ENCODE data around the gene MAVS.

Gene MAVS

GRCh38 chr20:3846740-3847428 is at the start of gene MAVS:
MAVS (plus strand) TSS chr20:3846834; CDS start chr20:3854625, 7,791 bp downstream.
- DNase-seq, result peak; percentile 93

- no peak for DNase-seq
Observed at GRCh38 chr20:3797226-3797545, 49.4 kb upstream of the MAVS start.

DNA sequence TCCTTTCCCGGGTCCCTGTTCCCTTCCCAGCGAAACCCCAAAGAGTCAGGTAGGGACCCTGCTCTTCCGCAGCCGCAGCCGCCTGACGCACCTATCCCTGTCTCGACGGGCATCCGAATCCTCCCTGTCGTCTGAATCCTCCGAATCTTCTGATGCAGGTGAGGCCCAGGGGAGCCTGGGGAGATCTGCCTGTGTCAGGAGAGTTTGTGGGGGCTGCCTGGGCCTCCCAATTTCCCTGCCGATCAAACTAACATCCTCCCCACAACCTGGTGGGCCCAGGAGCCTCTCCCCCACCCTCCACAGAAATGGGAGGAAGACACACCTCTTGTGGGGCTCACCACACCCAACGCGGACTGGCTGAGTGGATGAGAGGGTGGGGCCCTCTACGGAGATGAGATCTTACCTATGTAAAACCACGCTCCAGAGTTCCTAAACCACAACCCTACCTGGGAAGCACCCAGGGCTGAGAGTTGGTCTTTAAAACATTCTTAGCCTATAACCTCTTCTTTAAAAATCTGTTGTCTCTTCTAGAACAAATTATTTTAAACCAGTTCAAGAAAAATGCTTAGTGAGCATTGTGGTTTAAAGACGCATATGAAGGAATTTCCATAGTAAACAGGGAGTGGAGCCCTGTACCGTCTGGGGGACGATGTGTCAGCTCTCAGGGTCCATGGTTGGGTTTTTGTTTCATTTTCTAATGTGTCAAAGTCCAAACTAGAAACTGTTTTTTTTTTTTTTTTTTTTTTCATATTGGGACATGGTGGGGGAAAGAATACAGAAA is 48.9 kb upstream of the MAVS start:
- no peak for DNase-seq

- DNase-seq, result no peak
Observed at GRCh38 chr20:3798373-3798768, 48.3 kb upstream of the MAVS start.

- no peak for DNase-seq
Observed at GRCh38 chr20:3798908-3799248, 47.8 kb upstream of the MAVS start.

GRCh38 chr20:3800256-3800877 is 46.3 kb upstream of the MAVS start:
- no peak for DNase-seq

DNA sequence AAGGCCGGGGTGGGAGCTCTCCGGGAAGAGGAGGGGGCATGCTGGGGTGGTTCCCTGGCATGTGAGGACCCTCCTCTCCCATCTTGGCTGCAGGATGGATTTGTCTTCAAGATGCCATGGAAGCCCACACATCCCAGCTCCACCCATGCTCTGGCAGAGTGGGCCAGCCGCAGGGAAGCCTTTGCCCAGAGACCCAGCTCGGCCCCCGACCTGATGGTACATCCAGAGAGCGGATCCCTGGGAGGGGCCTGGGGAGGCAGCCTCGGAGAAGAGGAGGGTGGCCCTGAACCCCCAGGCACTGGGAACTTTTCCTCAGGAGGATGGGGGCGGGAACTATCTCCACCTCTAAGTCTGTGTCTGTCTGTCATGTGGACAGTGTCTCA is 45.8 kb upstream of the MAVS start:
- DNase-seq, result no peak

- DNase-seq, result no peak
Observed at GRCh38 chr20:3801299-3801698, 45.3 kb upstream of the MAVS start.

DNA sequence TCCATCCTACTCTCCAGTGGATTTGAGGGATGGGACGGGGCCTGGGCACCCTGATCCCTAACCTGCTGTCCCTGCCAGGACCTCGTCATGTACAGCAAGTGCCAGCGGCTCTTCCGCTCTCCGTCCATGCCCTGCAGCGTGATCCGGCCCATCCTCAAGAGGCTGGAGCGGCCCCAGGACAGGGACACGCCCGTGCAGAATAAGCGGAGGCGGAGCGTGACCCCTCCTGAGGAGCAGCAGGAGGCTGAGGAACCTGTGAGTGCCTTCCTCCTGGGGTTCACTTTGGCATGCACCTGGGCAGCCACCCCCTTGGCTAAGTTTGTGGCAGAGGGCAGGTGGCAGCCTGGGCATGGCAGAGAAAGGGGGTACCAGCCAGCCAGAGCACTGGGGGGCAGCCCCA is 44.8 kb upstream of the MAVS start:
- no peak for DNase-seq

DNA sequence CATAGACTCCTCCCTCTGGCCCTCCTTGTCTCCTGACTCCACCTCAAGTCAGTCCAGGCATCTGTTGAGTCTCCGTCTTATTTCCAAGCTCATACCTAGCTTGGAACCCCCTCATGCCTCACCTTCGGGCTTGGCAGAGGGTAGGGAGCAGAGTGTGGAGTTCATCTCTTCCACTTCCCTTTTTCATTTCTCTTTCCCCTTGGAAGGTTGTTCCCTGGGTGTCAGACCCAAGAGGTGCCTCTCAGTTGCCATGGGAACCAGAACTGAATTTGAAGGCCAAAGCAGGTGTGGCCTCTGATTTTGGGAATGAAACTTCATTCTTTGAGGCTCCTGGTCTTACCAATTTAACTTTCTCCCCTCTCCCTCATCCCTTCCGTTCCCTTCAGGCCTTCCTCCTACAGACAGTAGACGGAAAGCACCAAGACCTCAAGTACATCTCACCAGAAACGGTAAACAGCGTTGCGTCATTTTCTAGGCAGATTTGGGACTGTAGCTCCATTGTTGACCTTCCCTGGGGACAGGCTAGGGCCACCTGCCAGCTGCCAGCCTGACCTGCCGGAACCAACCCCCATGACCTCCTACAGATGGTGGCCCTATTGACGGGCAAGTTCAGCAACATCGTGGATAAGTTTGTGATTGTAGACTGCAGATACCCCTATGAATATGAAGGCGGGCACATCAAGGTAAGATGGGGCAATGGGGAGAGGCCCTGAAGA is 44.0 kb upstream of the MAVS start:
- DNase-seq, result no peak

DNA sequence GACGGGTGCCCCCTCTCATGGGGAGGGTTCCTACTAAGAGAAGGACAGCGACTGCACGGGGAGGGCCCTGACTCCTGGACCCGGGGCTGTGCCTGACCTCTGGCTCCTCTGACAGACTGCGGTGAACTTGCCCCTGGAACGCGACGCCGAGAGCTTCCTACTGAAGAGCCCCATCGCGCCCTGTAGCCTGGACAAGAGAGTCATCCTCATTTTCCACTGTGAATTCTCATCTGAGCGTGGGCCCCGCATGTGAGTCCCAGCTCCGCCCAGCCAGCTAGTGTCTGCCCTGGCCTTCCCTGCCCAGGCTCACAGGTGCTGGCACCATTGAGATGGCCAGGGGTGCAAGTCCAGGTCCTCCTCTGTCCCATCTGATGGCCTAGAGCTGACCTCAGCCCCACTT is 43.3 kb upstream of the MAVS start:
- DNase-seq, result no peak

DNA sequence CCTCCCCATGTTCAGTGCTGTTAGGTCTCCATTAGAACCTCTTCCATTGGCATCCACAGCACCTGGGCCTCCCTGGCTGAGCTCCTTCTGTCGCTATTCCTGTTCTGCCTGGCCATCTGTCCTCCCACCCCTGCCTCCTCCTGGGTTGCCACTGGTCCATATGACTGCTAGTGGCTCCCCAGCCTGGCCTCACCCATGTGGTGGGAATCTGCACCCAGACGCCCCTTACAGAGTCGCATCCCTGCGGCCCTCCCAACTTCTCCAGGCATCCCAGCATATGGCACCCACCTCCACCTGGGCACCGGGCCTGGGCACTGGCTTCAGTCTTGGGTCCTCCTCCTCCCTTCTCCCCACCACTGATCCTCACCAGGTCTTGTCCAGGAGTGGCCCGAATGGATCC is 42.8 kb upstream of the MAVS start:
- DNase-seq, result no peak

DNA sequence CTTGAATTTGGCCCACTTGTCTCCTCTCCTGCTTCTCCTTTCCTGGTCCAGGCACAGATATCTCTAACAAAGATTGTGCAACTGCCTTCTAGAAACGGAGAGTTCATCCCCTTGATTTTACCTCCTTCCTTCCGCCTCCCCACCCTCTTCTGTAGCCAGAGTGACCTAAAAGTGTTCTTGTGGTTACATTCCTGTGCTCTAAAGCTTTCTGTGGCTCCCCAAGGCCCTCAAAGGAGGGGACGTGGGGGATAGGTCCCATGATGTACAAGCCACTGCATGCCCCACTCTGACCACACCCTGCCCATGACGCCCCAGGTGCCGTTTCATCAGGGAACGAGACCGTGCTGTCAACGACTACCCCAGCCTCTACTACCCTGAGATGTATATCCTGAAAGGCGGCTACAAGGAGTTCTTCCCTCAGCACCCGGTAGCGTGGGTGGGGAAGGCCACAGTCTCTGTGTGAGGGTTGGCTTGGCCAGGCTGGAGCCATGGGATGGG is 42.3 kb upstream of the MAVS start:
- no peak for DNase-seq

GRCh38 chr20:3804781-3805180 is 41.9 kb upstream of the MAVS start:
- no peak for DNase-seq

GRCh38 chr20:3808544-3808943 is 38.1 kb upstream of the MAVS start:
- DNase-seq, result no peak

DNA sequence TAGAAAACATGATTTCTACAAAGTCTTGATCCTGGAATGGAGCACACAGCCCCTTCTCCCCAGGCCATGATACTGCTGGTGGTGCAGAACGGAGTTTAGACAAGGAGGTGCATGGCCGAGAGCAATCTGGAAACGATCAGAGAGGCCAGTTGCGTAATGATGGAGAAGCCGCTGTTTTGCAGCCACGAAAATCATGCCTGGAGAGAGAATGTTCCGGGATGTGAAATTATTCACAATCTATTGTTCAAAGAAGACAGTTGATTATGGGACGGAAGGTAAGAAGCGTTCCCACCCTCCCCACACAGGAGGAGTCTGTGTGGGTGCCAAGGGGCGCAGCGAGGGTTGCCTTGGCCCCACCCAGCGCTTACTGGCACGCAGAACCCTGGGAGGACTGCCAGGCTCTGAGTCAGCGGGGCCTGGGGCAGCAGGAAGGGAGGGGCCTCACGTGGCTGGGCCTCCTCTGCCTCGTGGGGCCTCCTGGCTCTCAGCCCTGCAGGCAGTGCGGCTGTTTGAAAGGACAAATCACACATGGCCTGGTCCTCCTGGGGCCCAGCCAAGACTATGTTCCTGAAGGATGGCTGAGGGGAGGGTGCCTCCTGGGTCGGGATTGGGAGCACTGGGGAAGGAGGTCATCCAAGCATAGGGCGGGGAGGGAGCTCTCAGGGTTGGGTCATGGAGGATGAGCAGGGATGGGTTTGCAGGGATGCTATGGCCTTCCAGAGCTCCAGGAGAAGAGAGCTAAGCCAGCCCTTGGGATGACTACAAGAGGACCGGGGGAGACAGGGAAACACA is 35.0 kb upstream of the MAVS start:
- DNase-seq, result peak; percentile 98

DNA sequence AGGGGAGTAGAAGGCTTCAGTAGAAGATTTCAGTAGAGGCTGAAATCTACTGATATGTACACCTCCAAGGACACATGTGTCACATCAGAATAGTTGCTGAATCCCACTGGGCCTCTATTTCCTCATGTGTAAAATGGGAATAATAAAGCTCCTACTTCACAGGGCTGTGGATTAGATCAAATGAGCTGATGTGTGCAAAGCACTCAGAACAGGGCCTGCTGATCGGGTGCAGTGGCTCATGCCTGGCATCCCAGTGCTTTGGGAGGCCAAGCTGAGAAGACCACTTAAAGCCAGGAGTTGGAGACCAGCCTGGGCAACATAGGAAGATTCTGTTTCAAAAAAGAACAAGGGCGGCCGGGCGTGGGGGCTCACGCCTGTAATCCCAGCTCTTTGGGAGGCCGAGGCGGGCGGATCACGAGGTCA is 34.4 kb upstream of the MAVS start:
- peak; percentile 25 for DNase-seq

GRCh38 chr20:3812975-3813847 is 33.4 kb upstream of the MAVS start:
- no peak for DNase-seq

- no peak for DNase-seq
Observed at GRCh38 chr20:3813848-3814581, 32.6 kb upstream of the MAVS start.

- no peak for DNase-seq
Observed at GRCh38 chr20:3814928-3815495, 31.6 kb upstream of the MAVS start.

Measured in hematopoietic multipotent progenitor cell treated with erythropoietin and hydrocortisone succinate and interleukin-3 and kit ligand, for 4 days (in vitro differentiated cells).